GM19193 (cell line): ENCODE data around the gene EPSTI1.

Experiments
- POLR2A ChIP-seq: IDR thresholded peaks from 4 replicates; pipeline ENCODE4 v1.6.1; 2011; ENCODE audit not compliant: insufficient read depth, insufficient read length; ENCODE audit errors: extremely low read depth

Gene EPSTI1

DNA sequence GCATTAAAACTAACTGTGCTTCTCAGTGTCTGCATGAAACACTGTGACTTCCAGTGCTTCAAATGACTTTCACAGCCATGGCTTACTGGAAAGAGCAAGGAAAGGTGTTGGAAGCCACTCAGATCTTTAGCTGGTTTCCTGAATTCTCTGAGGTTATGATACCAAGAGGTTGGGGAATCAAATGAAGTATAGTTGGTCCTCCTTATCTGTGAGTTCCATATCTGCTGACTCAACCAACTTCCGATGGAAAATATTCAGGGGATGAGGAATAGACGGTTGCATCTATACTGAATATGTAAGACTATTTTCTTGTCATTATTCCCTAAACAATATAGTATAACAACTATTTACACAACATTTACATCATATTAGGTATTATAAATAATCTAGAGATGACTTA lies 32.4 kb downstream of the EPSTI1 start:
- TF ChIP-seq POLR2A: no peak

GRCh38 chr13:42957881-42958280 lies 34.2 kb downstream of the EPSTI1 start:
- no peak for TF ChIP-seq POLR2A

- no peak for TF ChIP-seq POLR2A
Observed at GRCh38 chr13:42950181-42950580, 41.9 kb downstream of the EPSTI1 start.

DNA sequence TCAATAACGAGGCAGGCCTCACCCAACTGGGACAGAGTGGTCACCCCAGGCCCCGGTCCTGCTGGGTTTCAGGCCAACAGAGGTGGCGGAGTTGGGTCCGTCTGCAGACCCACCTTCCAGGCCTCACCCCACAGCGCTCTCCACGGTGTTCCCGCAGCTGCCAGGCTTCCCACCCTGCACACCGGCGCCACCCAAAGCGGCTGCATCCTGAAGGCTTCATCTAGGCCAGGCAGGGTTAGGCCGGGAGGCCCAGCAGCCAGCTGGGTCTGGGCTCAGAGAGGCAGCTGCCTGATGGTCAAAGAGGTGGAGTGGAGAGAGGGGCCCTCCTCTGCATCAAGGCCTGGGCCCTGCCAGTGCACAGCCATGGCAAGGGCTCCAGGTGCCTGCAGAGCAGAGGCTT lies 44.1 kb downstream of the EPSTI1 start:
- TF ChIP-seq POLR2A: no peak

DNA sequence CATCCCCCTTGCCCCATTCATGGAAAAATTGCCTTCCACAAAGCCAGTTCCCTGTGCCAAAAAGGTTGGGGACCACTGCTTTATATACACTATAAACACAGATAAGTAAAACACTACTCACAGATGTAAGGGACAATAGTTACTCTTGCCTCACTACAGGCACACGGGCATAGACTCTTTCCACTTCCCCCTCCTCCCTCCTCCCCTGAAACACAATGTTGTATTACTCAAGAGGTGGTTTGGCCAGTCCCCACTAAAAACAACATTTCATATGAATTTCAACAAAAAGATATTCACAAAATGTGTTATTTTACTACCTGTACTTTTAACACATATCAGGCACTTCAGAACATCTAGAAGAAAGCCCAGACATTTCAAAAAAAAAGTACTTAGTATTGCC lies 45.1 kb downstream of the EPSTI1 start:
- TF ChIP-seq POLR2A: no peak

- no peak for TF ChIP-seq POLR2A
Observed at GRCh38 chr13:42929886-42930535, 62.0 kb downstream of the EPSTI1 start.

- no peak for TF ChIP-seq POLR2A
Observed at GRCh38 chr13:42926555-42926954, 65.5 kb downstream of the EPSTI1 start.

GRCh38 chr13:42926043-42926442 lies 66.0 kb downstream of the EPSTI1 start:
- no peak for TF ChIP-seq POLR2A

DNA sequence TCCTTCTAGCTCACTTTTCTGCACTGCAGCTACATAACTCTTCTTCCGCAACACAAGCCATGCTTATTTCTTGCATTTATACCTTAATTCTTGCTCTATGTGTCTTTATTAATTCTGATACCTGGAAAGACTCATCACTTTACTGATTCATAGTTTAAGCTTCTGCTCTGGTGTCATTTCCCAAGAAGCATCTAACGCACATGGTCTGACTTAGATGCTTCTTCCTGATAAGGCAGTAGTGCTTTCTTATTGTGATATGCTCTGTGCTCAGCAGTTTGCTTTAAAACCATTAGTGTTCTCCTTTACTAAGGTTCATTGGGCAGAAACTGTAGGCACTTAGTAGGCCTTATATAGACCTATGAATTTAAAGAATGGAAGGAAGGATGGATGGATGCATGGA lies 66.4 kb downstream of the EPSTI1 start:
- TF ChIP-seq POLR2A: no peak

DNA sequence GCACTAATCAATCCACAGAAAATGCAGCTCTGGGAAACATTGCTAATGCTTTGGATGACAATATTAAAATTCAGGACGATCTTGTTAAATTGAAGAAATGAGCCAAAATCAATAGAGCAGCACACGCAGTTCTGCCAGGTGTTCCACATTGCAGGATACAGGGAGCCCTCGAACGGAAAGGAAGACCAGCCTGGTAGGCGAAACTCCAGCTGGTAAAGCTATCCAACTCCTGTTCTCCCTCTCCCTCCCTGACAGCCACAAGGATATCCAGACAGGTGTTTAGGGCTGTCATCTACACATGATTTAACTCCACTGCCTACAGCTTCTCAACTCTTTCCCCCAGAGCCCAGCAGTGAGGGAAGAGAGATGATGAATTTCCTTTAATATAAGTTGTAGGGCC lies 67.7 kb downstream of the EPSTI1 start:
- TF ChIP-seq POLR2A: no peak

DNA sequence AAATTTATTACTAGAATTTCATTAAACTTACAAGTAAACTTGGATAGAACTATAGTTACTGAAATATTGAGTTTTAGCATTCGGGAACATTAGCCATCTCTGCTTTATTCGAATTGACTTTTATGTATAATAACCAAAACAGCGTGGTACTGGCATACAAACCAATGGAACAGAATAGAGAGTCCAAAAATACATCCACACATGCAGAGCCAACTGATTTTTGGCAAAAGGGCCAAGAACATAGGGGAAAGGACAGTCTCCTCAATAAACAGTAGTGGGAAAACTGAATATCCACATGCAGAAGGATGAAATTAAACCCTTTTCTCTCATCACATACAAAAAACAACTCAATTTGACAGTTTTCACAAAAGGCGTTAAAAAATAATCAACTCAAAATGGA lies 84.3 kb downstream of the EPSTI1 start:
- no peak for TF ChIP-seq POLR2A

DNA sequence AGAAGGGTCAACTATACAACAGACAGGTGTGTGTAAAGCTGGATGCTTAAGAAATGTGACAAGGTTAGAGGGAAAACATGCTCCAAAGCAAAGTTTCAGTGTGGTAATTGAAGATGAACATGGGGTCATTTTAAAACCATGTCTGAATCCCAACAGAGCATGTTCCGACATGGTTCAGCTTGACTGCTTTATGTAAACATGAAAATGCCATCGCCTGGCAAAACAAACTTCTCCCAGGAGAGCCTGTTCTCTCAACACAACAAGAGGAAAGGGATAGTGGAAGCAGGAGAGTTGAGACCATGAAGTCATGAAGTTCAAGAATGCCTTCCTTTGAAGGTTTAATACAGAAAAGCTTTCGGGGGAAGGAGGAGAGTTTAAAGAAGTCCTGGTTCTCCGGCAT lies 85.8 kb downstream of the EPSTI1 start:
- no peak for TF ChIP-seq POLR2A

- TF ChIP-seq POLR2A: no peak
Observed at GRCh38 chr13:42905579-42905978, 86.5 kb downstream of the EPSTI1 start.

GRCh38 chr13:42899266-42899665 lies 92.8 kb downstream of the EPSTI1 start:
- TF ChIP-seq POLR2A: no peak

GRCh38 chr13:42895776-42896175 lies 96.3 kb downstream of the EPSTI1 start:
- TF ChIP-seq POLR2A: no peak

DNA sequence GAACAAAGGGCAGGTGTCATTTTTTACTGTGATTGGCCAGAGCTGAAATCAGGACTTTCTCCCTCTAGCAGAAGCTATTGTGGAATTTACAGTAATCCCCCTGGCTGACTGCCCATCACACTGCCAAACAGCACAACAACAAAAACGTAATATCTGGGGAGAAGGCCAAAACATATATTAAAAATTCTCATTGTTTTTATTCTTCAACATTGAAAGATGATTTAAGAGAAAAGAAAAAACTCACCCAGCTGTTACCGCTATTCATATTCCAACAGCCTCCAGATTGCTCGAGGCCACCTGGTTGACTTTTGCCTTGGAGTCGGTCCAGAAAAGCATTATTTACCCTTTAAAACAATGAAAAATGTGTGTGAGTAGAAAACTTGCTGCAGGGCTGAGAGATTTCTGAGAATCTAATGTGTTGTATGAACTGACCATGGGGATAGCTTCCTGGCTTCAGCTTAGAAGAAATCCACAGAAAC lies 97.2 kb downstream of the EPSTI1 start:
- no peak for TF ChIP-seq POLR2A

DNA sequence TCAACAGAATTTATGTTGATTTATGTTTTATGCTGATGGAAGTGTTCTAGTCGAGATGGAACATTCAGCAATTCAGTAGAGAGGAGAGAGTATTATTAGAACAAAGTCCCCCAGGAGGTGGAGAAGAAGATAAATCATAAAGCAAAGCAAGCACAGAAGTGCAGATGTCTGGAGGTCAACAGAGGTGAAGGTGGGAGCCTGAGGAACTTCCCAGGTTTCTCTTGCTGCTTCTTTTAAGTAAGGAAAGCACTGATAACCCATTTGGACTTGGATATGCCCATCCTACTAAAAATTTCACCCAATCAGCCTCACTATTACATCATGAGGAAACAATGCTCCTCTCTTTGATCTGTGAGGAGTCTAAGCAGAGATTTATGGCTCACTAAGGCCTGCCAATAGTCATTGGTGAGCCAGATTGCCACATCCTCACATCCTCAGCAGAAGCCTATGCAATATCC lies 98.8 kb downstream of the EPSTI1 start:
- TF ChIP-seq POLR2A: no peak
